Ascending aorta (tissue), 2 donors: ENCODE data around the gene RNF224. TPM values are rescaled to one million over a fixed set of nuclear protein-coding genes. Genes with fewer than 3 reads are reported as not detected.
A peak's percentile ranks its signal among the peaks of the same experiment; 100 is the strongest.
"Not testable (repeated sequence)": the region's sequence is repeated elsewhere in the genome, so short reads cannot be mapped to it uniquely, and the experiment has no call there.

Experiments used
- DNase-seq, 2 donors: peaks; one replicate each; pipeline ENCODE4 v3.0.0-alpha.2; 2019; ENCODE audit warnings: low spot score in 2 of 2
- H3K27ac ChIP-seq, 2 donors: fragments of 200-600 bp; sonication (generic); one replicate each; pipeline ENCODE4 v1.5.1; 2016 to 2017; ENCODE audit warnings: mild to moderate bottlenecking in 1 of 2
- H3K27me3 ChIP-seq: fragments of 200-600 bp; sonication (generic); one replicate; pipeline ENCODE4 v1.5.1; 2017
- H3K36me3 ChIP-seq, 2 donors: fragments of 200-600 bp; sonication (generic); one replicate each; pipeline ENCODE4 v1.5.1; 2016
- H3K4me1 ChIP-seq, 2 donors: fragments of 200-600 bp; sonication (generic); one replicate each; pipeline ENCODE4 v1.5.1; 2016 to 2017; ENCODE audit warnings: mild to moderate bottlenecking in 1 of 2
- H3K4me3 ChIP-seq, 2 donors: fragments of 200-600 bp; sonication (generic); one replicate each; pipeline ENCODE4 v1.5.1; 2016 to 2017; ENCODE audit warnings: mild to moderate bottlenecking in 1 of 2
- H3K9me3 ChIP-seq, 2 donors: fragments of 200-600 bp; sonication (generic); one replicate each; pipeline ENCODE4 v1.5.1; 2016
- intact Hi-C: fragments of 100-400 bp; cut with DNase I; formaldehyde crosslinking; loops from one replicate; pipeline ENCODE4 v1.15.1; 2023
- total RNA-seq: library from RNA; depleted of rRNA; stranded (reverse); fragments of >200 nt; gene quantifications from one replicate; pipeline ENCODE4 v1.1.0, GENCODE V29; 2016
- TF ChIP-seq, protein P1 (sequence below), 3 experiments: fragments of 200-600 bp in 2 of 3; fragments of 450-650 bp in 1 of 3; sonication (generic) in 2 of 3; IDR thresholded peaks; one replicate each; pipeline ENCODE4 v1.5.1; 2016 to 2019; ENCODE audit warnings: antibody characterized with exemption in 3 of 3, mild to moderate bottlenecking in 1 of 3, moderate library complexity in 1 of 3

RNF224 gene
- total RNA-seq, 1 donor from 2014 or later: not detected

DNA sequence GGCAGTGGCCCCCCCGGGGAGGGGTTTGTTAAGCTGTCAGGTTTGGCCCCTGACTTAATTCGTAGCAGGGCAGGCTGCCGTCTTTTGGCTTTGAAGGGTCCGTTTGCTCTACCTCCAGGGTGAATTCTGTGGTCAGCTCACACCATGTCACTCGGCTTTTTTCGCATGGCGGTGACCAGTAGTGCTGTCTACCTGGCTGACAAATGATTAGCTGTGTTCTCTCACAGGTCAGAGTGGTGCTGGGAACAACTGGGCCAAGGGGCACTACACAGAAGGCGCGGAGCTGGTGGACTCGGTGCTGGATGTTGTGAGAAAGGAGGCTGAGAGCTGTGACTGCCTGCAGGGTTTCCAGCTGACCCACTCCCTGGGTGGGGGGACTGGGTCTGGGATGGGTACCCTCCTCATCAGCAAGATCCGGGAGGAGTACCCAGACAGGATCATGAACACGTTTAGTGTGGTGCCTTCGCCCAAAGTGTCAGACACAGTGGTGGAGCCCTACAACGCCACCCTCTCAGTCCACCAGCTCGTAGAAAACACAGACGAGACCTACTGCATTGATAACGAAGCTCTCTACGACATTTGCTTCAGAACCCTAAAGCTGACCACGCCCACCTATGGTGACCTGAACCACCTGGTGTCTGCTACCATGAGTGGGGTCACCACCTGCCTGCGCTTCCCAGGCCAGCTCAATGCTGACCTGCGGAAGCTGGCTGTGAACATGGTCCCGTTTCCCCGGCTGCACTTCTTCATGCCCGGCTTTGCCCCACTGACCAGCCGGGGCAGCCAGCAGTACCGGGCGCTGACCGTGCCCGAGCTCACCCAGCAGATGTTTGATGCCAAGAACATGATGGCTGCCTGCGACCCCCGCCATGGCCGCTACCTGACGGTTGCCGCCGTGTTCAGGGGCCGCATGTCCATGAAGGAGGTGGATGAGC, 15.2 kb downstream of the RNF224 start:
- H3K4me3 ChIP-seq: peak overlapping the region; percentile 81 to 93
- H3K9me3 ChIP-seq: no peaks in the 10 kb centered on the region
- DNase-seq: no peak
- peaks cover 13 to 21% of the 10 kb centered on the region in 2 donors for H3K4me1 ChIP-seq
- H3K27me3 ChIP-seq: no peaks in the 10 kb centered on the region
- intact Hi-C loops: no loop called here
- H3K27ac ChIP-seq: peak overlapping the region; percentile 88 to 90
- TF ChIP-seq, protein P1, sequence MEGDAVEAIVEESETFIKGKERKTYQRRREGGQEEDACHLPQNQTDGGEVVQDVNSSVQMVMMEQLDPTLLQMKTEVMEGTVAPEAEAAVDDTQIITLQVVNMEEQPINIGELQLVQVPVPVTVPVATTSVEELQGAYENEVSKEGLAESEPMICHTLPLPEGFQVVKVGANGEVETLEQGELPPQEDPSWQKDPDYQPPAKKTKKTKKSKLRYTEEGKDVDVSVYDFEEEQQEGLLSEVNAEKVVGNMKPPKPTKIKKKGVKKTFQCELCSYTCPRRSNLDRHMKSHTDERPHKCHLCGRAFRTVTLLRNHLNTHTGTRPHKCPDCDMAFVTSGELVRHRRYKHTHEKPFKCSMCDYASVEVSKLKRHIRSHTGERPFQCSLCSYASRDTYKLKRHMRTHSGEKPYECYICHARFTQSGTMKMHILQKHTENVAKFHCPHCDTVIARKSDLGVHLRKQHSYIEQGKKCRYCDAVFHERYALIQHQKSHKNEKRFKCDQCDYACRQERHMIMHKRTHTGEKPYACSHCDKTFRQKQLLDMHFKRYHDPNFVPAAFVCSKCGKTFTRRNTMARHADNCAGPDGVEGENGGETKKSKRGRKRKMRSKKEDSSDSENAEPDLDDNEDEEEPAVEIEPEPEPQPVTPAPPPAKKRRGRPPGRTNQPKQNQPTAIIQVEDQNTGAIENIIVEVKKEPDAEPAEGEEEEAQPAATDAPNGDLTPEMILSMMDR (IDR thresholded peaks at IDR 0.05): no peak
- H3K36me3 ChIP-seq: peaks cover 14 to 20% of the 10 kb centered on the region in 2 donors

DNA sequence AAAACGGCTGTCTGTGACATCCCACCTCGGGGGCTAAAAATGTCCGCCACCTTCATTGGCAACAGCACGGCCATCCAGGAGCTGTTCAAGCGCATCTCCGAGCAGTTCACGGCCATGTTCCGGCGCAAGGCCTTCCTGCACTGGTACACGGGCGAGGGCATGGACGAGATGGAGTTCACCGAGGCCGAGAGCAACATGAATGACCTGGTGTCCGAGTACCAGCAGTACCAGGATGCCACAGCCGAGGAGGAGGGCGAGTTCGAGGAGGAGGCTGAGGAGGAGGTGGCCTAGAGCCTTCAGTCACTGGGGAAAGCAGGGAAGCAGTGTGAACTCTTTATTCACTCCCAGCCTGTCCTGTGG, 15.9 kb downstream of the RNF224 start:
- DNase-seq, intact Hi-C loops: not testable (repeated sequence)
- H3K4me1 ChIP-seq: peaks cover 13 to 21% of the 10 kb centered on the region in 2 donors

DNA sequence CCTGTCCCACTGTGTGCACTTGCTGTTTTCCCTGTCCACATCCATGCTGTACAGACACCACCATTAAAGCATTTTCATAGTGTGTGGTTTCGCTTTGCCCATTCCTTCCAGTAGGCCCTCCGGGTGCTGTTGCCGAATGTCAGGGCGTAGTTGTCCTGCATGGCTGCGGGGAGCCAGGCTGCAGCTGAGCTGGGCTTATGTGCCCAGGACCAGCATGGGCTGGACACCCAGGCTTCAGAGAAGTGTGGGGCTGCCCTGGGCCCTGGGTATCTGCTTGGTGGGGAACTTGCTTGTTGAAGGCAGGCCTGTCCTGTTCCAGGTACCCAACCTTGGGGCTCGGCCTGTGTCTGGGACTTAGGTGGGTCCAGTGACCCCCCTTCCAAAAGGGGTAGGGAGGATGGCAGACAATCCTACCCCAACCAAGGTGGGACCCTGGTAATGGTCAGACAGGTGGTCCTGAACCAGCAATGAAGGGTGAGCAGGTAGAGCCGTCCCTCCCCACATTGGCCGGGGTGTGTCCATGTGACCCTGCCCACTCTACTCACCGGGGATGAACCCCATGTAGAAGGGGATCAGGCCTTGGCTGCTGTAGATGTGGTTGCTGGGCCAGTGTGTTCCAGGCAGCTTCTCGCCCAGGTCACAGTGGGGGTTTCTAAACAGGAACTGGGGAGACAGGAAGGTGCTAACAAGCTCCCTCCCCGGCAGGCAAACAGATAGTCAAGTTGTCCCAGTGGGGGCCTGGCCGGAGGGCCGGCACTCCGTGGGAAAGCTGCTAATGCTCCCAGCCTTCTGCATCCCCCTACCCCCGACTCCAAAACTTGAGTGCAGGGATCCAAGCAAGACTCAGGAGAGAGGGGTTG, 16.6 kb downstream of the RNF224 start:
- H3K27me3 ChIP-seq: no peaks in the 10 kb centered on the region
- H3K36me3 ChIP-seq: peaks cover 14 to 20% of the 10 kb centered on the region in 2 donors
- H3K4me1 ChIP-seq: peaks cover 13 to 21% of the 10 kb centered on the region in 2 donors
- TF ChIP-seq, protein P1 (IDR thresholded peaks at IDR 0.05): no peak
- no peak for DNase-seq
- no peak overlapping the region for H3K27ac ChIP-seq
- intact Hi-C loops: no loop called here
- no peaks in the 10 kb centered on the region for H3K9me3 ChIP-seq
- H3K4me3 ChIP-seq: no peak overlapping the region

More for the DNA sequence above, 15.9 kb downstream of the RNF224 start:
- H3K36me3 ChIP-seq: peaks cover 14 to 20% of the 10 kb centered on the region in 2 donors
- not testable (repeated sequence) for H3K27ac ChIP-seq, H3K9me3 ChIP-seq, H3K4me3 ChIP-seq, H3K27me3 ChIP-seq

DNA sequence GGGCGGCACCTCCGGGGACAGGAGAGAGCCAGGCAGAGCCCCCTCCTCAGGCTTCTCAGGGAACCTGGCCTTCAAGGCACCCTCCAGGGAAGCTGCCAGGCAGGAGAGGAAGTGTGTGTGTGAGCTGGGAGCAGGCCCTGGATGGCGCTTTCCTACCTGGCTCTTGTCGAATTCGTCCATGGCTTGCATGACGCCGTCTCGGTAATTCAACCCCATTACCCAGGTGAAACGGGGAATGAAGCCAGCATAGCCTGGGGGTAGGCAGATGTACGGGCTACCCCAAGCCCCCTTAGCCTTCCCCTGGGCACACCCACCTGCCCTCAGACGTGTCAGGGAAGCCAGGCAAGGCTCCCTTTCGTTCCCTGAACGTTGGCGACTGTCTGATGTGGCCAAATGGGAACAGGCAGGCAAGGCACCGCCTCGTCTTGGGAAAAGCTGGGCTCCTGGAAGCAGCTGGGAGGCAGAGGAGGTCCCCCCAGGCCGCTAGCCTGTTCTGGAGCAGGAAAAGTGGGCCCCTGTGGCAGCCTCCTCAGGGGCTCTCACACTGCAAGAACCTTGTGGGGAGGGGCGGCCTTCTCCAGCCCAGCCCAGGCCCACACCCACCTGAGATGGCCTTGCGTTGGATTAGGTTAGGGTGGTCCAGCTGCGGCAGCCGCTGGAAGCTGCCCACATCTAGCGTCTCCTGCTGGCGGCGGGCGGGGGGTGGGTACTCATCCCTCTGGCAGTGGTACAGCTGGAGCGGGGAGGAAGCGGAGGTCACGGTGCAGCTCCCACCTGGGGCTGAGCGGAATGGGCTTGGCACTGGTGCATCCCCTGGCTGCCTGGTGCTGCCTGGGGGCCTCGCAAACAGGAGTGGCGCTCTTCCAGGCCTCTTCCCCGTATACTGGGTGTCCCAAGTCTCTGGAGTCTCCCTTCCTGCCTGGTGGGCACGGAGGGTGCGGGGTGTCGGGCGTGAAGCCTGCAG, 17.5 kb downstream of the RNF224 start:
- TF ChIP-seq, protein P1 (IDR thresholded peaks at IDR 0.05): no peak
- Histone ChIP-seq H3K27ac (no peak overlapping the region), H3K36me3 (peaks cover 14 to 20% of the 10 kb centered on the region in 2 donors), H3K4me1 (peaks cover 13 to 16% of the 10 kb centered on the region in 2 donors), H3K9me3 (no peaks in the 10 kb centered on the region), H3K4me3 (no peak overlapping the region), H3K27me3 (no peaks in the 10 kb centered on the region)
- DNase-seq: no peak
- intact Hi-C loops: no loop called here

DNA sequence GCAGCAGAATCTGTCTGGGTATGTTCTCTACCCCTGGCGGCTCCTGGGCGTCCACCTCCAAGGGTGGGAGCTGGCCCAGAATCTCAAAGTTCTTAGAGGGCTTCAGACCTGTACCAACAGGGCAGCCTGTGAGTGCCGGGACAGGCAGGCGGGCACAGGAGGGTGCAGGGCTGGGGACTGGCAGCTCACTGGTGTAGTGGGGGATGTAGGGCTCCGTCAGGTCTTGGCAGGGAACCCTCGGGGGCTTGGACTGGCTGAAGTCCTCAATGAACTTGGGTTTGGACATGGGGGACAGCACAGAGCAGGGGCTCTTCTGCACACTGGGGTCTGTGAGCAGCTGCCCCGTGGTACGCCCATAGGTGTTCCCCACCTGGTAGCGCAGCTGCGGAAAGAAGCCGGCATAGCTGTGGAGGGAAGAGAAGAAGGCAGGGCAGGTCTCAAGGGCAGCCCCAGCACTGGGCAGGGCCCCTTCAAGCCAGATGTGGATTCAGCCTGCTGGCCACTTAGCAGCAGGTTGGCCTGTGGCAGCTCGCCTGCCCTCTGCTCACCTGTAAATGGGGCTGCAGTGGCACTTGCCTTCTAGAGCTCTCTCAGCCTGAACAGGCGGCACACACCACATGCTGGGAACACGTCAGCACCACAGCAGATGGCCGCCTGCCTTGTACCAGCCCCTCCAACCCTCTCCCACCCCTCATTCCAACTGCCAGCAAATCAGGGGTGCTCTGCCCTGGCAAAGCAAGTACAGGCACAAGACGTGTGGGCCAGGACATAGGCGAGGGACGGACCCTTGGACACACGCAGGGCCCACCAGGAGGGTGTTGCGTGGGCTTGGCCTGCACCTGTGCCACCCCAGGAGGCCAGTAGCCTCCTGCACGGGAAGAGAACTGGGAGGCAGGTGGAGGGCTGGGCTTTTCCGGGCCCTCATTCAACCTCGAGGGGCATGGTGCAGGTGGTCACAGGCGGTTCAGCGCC, 18.4 kb downstream of the RNF224 start:
- Histone ChIP-seq H3K9me3 (no peaks in the 10 kb centered on the region), H3K4me1 (peaks cover 13 to 14% of the 10 kb centered on the region in 2 donors), H3K27ac (no peak overlapping the region), H3K4me3 (no peak overlapping the region), H3K27me3 (no peaks in the 10 kb centered on the region), H3K36me3 (peaks cover 14 to 20% of the 10 kb centered on the region in 2 donors)
- TF ChIP-seq, protein P1 (IDR thresholded peaks at IDR 0.05): no peak
- intact Hi-C loops: no loop called here
- no peak for DNase-seq
